Prostate gland (tissue), 2 donors: ENCODE data around the gene USP9Y.

Source experiments
- POLR2A ChIP-seq: fragments of 450-650 bp; IDR thresholded peaks from one replicate; pipeline ENCODE4 v1.6.1; 2016; ENCODE audit warnings: antibody characterized with exemption, mild to moderate bottlenecking
- POLR2AphosphoS5 ChIP-seq: sonication (generic); formaldehyde crosslinking; IDR thresholded peaks from one replicate; pipeline ENCODE4 v1.6.1; 2017; ENCODE audit warnings: antibody characterized with exemption
- TF ChIP-seq, protein P1 (sequence below), 4 experiments: fragments of 200-600 bp in 2 of 4; fragments of 450-650 bp in 2 of 4; sonication (generic) in 2 of 4; IDR thresholded peaks; 1 replicate in 3 of 4; 2 replicates in 1 of 4; pipeline ENCODE4 v1.5.1; 2016 to 2019; ENCODE audit warnings: antibody characterized with exemption in 4 of 4, mild to moderate bottlenecking in 2 of 4, moderate library complexity in 2 of 4

DNA sequence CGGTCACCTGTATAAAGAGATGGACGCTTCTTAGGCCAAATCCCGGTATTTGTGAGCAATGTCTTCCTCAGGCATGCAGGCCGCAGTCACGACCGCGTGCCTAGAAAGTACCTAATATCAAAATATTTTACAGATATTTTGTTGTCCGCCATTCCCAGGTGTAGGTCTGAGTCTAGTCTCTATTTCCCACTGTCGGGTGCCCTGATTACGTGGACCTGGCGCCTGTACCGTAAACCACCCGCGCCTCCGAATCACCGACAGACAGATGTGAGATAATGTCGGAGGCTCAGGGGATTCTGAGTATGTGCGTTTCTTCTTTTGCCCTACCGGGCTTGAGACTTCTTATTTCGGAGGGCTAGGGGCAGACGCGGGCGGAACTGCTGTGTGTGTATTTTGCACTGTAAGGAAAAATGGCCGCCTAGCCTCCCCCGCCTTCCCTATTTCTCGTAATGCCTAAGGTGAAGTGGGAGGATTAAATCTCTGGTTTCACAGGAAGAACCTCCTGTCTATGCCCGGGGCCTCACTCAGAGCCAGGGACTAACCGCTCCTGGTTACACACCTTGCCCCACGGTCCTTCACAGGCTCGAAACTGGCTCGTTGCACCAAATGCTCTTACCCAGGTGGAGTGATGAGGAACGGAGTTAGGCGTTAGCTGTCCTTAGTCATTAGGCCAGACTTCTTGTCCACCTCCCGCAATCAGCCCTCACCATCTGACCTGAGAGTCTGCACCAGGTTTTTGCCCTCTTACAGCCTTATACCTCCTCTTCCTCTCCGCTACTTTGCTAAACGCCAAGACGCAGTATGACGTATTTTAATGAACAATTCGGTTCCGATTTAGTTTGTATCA lies 38.1 kb upstream of the USP9Y start:
- TF ChIP-seq, protein P1, sequence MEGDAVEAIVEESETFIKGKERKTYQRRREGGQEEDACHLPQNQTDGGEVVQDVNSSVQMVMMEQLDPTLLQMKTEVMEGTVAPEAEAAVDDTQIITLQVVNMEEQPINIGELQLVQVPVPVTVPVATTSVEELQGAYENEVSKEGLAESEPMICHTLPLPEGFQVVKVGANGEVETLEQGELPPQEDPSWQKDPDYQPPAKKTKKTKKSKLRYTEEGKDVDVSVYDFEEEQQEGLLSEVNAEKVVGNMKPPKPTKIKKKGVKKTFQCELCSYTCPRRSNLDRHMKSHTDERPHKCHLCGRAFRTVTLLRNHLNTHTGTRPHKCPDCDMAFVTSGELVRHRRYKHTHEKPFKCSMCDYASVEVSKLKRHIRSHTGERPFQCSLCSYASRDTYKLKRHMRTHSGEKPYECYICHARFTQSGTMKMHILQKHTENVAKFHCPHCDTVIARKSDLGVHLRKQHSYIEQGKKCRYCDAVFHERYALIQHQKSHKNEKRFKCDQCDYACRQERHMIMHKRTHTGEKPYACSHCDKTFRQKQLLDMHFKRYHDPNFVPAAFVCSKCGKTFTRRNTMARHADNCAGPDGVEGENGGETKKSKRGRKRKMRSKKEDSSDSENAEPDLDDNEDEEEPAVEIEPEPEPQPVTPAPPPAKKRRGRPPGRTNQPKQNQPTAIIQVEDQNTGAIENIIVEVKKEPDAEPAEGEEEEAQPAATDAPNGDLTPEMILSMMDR (IDR thresholded peaks at IDR 0.05) = no peak
- TF ChIP-seq POLR2AphosphoS5 = peak; percentile 3
- TF ChIP-seq POLR2A = peak; percentile 30
